GM23338 (cell line): ENCODE results near the gene TARS1. TPM values are rescaled to one million over a fixed set of nuclear protein-coding genes. Genes with fewer than 3 reads are reported as not detected.

ENCODE experiments used
- ATAC-seq: fragments of 200-7000 bp; cut with Tn5 transposase; 3 replicates; pipeline ENCODE4 v1.9.1; 2020
- DNase-seq: peaks from one replicate; pipeline ENCODE4 v3.0.0-alpha.2; 2015; ENCODE audit warnings: low spot score
- H2AFZ ChIP-seq: fragments of 200-600 bp; sonication (generic); 2 replicates; pipeline ENCODE4 v1.8.0; 2016; ENCODE audit warnings: antibody characterized with exemption, mild to moderate bottlenecking, moderate library complexity
- H3F3A ChIP-seq: fragments of 200-600 bp; sonication (generic); replicated peaks from 2 replicates; pipeline ENCODE4 v1.8.0; 2017; ENCODE audit warnings: antibody characterized with exemption, mixed run types, low read depth
- H3K27ac ChIP-seq: fragments of 200-600 bp; sonication (generic); 2 replicates; pipeline ENCODE4 v1.6.1; 2016; ENCODE audit warnings: low read depth
- H3K27me3 ChIP-seq: fragments of 200-600 bp; sonication (generic); 2 replicates; pipeline ENCODE4 v1.8.0; 2016; ENCODE audit warnings: mild to moderate bottlenecking, mixed run types, moderate library complexity; ENCODE audit not compliant: insufficient read depth
- H3K36me3 ChIP-seq: fragments of 200-600 bp; sonication (generic); 2 replicates; pipeline ENCODE4 v1.8.0; 2016; ENCODE audit warnings: mild to moderate bottlenecking; ENCODE audit not compliant: insufficient read depth
- H3K4me1 ChIP-seq: fragments of 200-600 bp; sonication (generic); 2 replicates; pipeline ENCODE4 v1.8.0; 2016; ENCODE audit warnings: mild to moderate bottlenecking, moderate library complexity; ENCODE audit not compliant: insufficient read depth
- H3K4me2 ChIP-seq: fragments of 200-600 bp; sonication (generic); 2 replicates; pipeline ENCODE4 v1.7.1; 2017; ENCODE audit warnings: mixed run types
- H3K4me3 ChIP-seq: fragments of 200-600 bp; sonication (generic); 2 replicates; pipeline ENCODE4 v1.6.1; 2016; ENCODE audit warnings: mixed run types
- H3K79me2 ChIP-seq: fragments of 200-600 bp; sonication (generic); replicated peaks from 2 replicates; pipeline ENCODE4 v1.8.0; 2017; ENCODE audit warnings: mild to moderate bottlenecking; ENCODE audit not compliant: insufficient read depth
- H3K9me2 ChIP-seq: fragments of 200-600 bp; sonication (generic); 2 replicates; pipeline ENCODE4 v1.8.0; 2017; ENCODE audit not compliant: insufficient read depth
- H4K20me1 ChIP-seq: fragments of 200-600 bp; sonication (generic); replicated peaks from 2 replicates; pipeline ENCODE4 v1.8.0; 2017; ENCODE audit warnings: mild to moderate bottlenecking; ENCODE audit not compliant: insufficient read depth
- H3K27ac Mint-ChIP-seq: 2 replicates; pipeline ENCODE4 v1.8.0; 2020; ENCODE audit warnings: inconsistent platforms, mild to moderate bottlenecking, moderate library complexity, mixed read lengths
- H3K27me3 Mint-ChIP-seq: 3 replicates; pipeline ENCODE4 v1.8.0; 2022; ENCODE audit warnings: low read depth, mild to moderate bottlenecking, moderate library complexity, mixed read lengths, inconsistent platforms; ENCODE audit not compliant: insufficient read depth, poor library complexity
- H3K36me3 Mint-ChIP-seq: 3 replicates; pipeline ENCODE4 v1.8.0; 2021; ENCODE audit warnings: low read depth, mild to moderate bottlenecking, inconsistent platforms, moderate library complexity, mixed read lengths
- H3K4me1 Mint-ChIP-seq: 3 replicates; pipeline ENCODE4 v1.8.0; 2020; ENCODE audit warnings: mild to moderate bottlenecking, inconsistent platforms, mixed read lengths
- H3K4me3 Mint-ChIP-seq: 3 replicates; pipeline ENCODE4 v1.8.0; 2021; ENCODE audit warnings: moderate library complexity, mild to moderate bottlenecking, inconsistent platforms, mixed read lengths
- H3K9me3 Mint-ChIP-seq: 3 replicates; pipeline ENCODE4 v1.8.0; 2020; ENCODE audit warnings: moderate library complexity, mild to moderate bottlenecking, inconsistent platforms, mixed read lengths
- CREB1 ChIP-seq: fragments of 250-450 bp; sonication (Bioruptor Pico); IDR thresholded peaks from 2 replicates; pipeline ENCODE4 v1.5.0; 2020; ENCODE audit warnings: low read depth, mild to moderate bottlenecking, moderate library complexity
- CTCF ChIP-seq, 2 experiments: fragments of 200-600 bp in 1 of 2; sonication (generic) in 1 of 2; conservative IDR thresholded peaks; 2 replicates each; pipeline versions ENCODE4 v1.5.1 to v1.6.1; 2016 to 2017; ENCODE audit warnings: antibody characterized with exemption in 2 of 2, low read depth in 2 of 2, mild to moderate bottlenecking in 2 of 2, moderate library complexity in 1 of 2
- ETS1 ChIP-seq: IDR thresholded peaks from 2 replicates; pipeline ENCODE4 v1.6.1; 2016; ENCODE audit warnings: antibody characterized with exemption
- EZH2 ChIP-seq: fragments of 200-600 bp; sonication (generic); IDR thresholded peaks from one replicate; pipeline ENCODE4 v1.8.0; 2017; ENCODE audit warnings: antibody characterized with exemption, mild to moderate bottlenecking, low read depth; ENCODE audit not compliant: unreplicated experiment
- EZH2phosphoT487 ChIP-seq: fragments of 200-600 bp; sonication (generic); IDR thresholded peaks from one replicate; pipeline ENCODE4 v1.8.1; 2018; ENCODE audit warnings: antibody characterized with exemption; ENCODE audit not compliant: unreplicated experiment
- JUNB ChIP-seq: IDR thresholded peaks from one replicate; pipeline ENCODE4 v1.6.1; 2016; ENCODE audit warnings: antibody characterized with exemption; ENCODE audit not compliant: unreplicated experiment
- NANOG ChIP-seq: IDR thresholded peaks from 2 replicates; pipeline ENCODE4 v1.6.1; 2016; ENCODE audit warnings: antibody characterized with exemption, borderline replicate concordance
- POLR2AphosphoS5 ChIP-seq: IDR thresholded peaks from 2 replicates; pipeline ENCODE4 v1.6.1; 2016; ENCODE audit warnings: antibody characterized with exemption, low read depth
- REST ChIP-seq: IDR thresholded peaks from one replicate; pipeline ENCODE4 v1.6.1; 2018; ENCODE audit warnings: antibody characterized with exemption; ENCODE audit not compliant: unreplicated experiment
- STAT1 ChIP-seq: IDR thresholded peaks from one replicate; pipeline ENCODE4 v1.6.1; 2016; ENCODE audit warnings: antibody characterized with exemption; ENCODE audit not compliant: unreplicated experiment
- ZNF114 ChIP-seq: fragments of 250-450 bp; sonication (Bioruptor Pico); IDR thresholded peaks from 2 replicates; pipeline ENCODE4 v1.5.0; 2020; ENCODE audit warnings: mild to moderate bottlenecking, moderate library complexity
- ZNF331 ChIP-seq: fragments of 250-450 bp; sonication (Bioruptor Pico); IDR thresholded peaks from 2 replicates; pipeline ENCODE4 v1.5.0; 2020; ENCODE audit warnings: low read depth, mild to moderate bottlenecking, moderate library complexity
- ZNF462 ChIP-seq: fragments of 250-450 bp; sonication (Bioruptor Pico); IDR thresholded peaks from 2 replicates; pipeline ENCODE4 v1.5.0; 2020; ENCODE audit warnings: mild to moderate bottlenecking, moderate library complexity
- polyA plus RNA-seq: library from polyadenylated mRNA; unstranded; fragments of >200 nt; fragmentation: Nextera tagmentation; extraction: Ambion mirVana; gene quantifications from 2 replicates; pipeline ENCODE4 v1.2.1, GENCODE V29; 2016
- total RNA-seq: library from RNA; depleted of rRNA; stranded (reverse); fragments of >200 nt; shearing (Covaris generic); gene quantifications from 2 replicates; pipeline ENCODE4 v1.2.3, GENCODE V29; 2014

Gene TARS1
- total and polyA plus RNA-seq, 2 experiments from 2014 or later = 458 to 473 TPM

- Mint-ChIP-seq H3K9me3 (no peaks in the 10 kb centered on the region; the same call in 2 of the 3 replicates), H3K27ac (no peak overlapping the region), H3K4me1 (peaks cover 8% of the 10 kb centered on the region; the same call in 2 of the 3 replicates), H3K4me3 (no peak overlapping the region), H3K27me3 (no peaks in the 10 kb centered on the region), H3K36me3 (no peaks in the 10 kb centered on the region)
- no peaks in the 10 kb centered on the region for H3K79me2 ChIP-seq
- H3K27me3 ChIP-seq = no peaks in the 10 kb centered on the region
- H3K36me3 ChIP-seq = no peaks in the 10 kb centered on the region
- H4K20me1 ChIP-seq = no peaks in the 10 kb centered on the region
- DNase-seq (no peak), ATAC-seq (no peak)
- H3K4me2 ChIP-seq = no peak overlapping the region
- H3K4me3 ChIP-seq = no peak overlapping the region
- H3F3A ChIP-seq = no peaks in the 10 kb centered on the region
- no peaks in the 10 kb centered on the region for H3K4me1 ChIP-seq
- H2AFZ ChIP-seq = no peak overlapping the region
- H3K9me2 ChIP-seq = no peaks in the 10 kb centered on the region
- TF ChIP-seq ZNF114 (CRISPR knock-in tag) (no peak), CTCF (conservative IDR thresholded peaks at IDR 0.05; ENCODE audit: low read depth in 2 of 2) (no peak), NANOG (no peak), EZH2 (no peak), ZNF331 (CRISPR knock-in tag) (no peak), ETS1 (no peak), ZNF462 (CRISPR knock-in tag) (no peak), JUNB (no peak), CREB1 (CRISPR knock-in tag) (no peak), REST (no peak), EZH2phosphoT487 (no peak), STAT1 (no peak), POLR2AphosphoS5 (no peak)
- H3K27ac ChIP-seq = no peak overlapping the region
Observed at GRCh38 chr5:33410221-33410620, 30.5 kb upstream of the TARS1 start.
